SK-N-SH (cell line): ENCODE data around the gene LRRC58. TPM values are rescaled to one million over a fixed set of nuclear protein-coding genes. Genes with fewer than 3 reads are reported as not detected.

Source experiments
- CTCF ChIA-PET: fragments of 300-600, 350-600 bp; formaldehyde crosslinking; extraction: SDS; loops from one replicate; lab custom pipeline; 2021; lab: Yijun Ruan, JAX
- POLR2A ChIA-PET: fragments of 350-600 bp; sonication (Branson Sonifier 250); formaldehyde crosslinking; extraction: SDS; loops from one replicate; lab custom pipeline; 2020; ENCODE audit warnings: antibody characterized with exemption, inconsistent platforms; lab: Yijun Ruan, JAX
- DNase-seq: peaks from one replicate; pipeline ENCODE4 v3.0.0; 2012
- H2AFZ ChIP-seq: fragments of 200-600 bp; sonication (generic); 2 replicates; pipeline ENCODE4 v1.8.1; 2016; ENCODE audit warnings: antibody characterized with exemption, mild to moderate bottlenecking, low read depth
- H3F3A ChIP-seq: fragments of 200-600 bp; sonication (generic); replicated peaks from 2 replicates; pipeline ENCODE3; 2016; ENCODE audit warnings: antibody characterized with exemption, mild to moderate bottlenecking; ENCODE audit not compliant: insufficient read depth
- H3K27ac ChIP-seq, 2 experiments: fragments of 200-500 bp in 1 of 2; fragments of 200-600 bp in 1 of 2; sonication (Bioruptor generic) in 1 of 2; sonication (generic), shearing (Covaris generic) in 1 of 2; 2 replicates each; pipeline versions ENCODE4 v1.5.1 to v1.6.1; 2014 to 2016; ENCODE audit warnings: low read depth in 2 of 2, inconsistent platforms in 1 of 2, low read length in 1 of 2, mild to moderate bottlenecking in 1 of 2, mixed read lengths in 1 of 2
- H3K27me3 ChIP-seq: fragments of 200-600 bp; sonication (generic), shearing (Covaris generic); 2 replicates; pipeline ENCODE4 v1.6.1; 2016; ENCODE audit warnings: mixed run types; ENCODE audit not compliant: insufficient read depth
- H3K36me3 ChIP-seq, 2 experiments: fragments of 200-500 bp in 1 of 2; fragments of 200-600 bp in 1 of 2; sonication (Bioruptor generic) in 1 of 2; sonication (generic) in 1 of 2; replicated peaks in 1 of 2; 2 replicates each; pipeline versions ENCODE3 to v1.5.1; 2014 to 2016; ENCODE audit warnings: low read length in 1 of 2, mild to moderate bottlenecking in 1 of 2; ENCODE audit not compliant: insufficient read depth in 2 of 2, control insufficient read depth in 1 of 2
- H3K4me1 ChIP-seq, 2 experiments: fragments of 200-500 bp in 1 of 2; fragments of 200-600 bp in 1 of 2; sonication (Bioruptor generic) in 1 of 2; sonication (generic), shearing (Covaris generic) in 1 of 2; 2 replicates each; pipeline versions ENCODE4 v1.5.1 to v1.6.1; 2014 to 2016; ENCODE audit warnings: low read depth in 1 of 2, low read length in 1 of 2, mixed run types in 1 of 2; ENCODE audit not compliant: insufficient read depth in 2 of 2, control insufficient read depth in 1 of 2
- H3K4me2 ChIP-seq: fragments of 200-600 bp; sonication (generic), shearing (Covaris generic); 2 replicates; pipeline ENCODE4 v1.6.1; 2017; ENCODE audit warnings: mixed run types
- H3K4me3 ChIP-seq, 2 experiments: fragments of 200-500 bp in 1 of 2; fragments of 200-600 bp in 1 of 2; sonication (Bioruptor generic) in 1 of 2; sonication (generic), shearing (Covaris generic) in 1 of 2; 2 replicates each; pipeline versions ENCODE4 v1.5.1 to v1.8.1; 2014 to 2016; ENCODE audit warnings: low read depth in 2 of 2, inconsistent platforms in 1 of 2, low read length in 1 of 2, mild to moderate bottlenecking in 1 of 2, mixed read lengths in 1 of 2, moderate library complexity in 1 of 2
- H3K79me2 ChIP-seq: fragments of 200-600 bp; sonication (generic); 2 replicates; pipeline ENCODE4 v1.8.1; 2017; ENCODE audit warnings: mild to moderate bottlenecking; ENCODE audit not compliant: insufficient read depth
- H3K9ac ChIP-seq: fragments of 200-600 bp; sonication (generic); 2 replicates; pipeline ENCODE4 v1.6.1; 2017; ENCODE audit warnings: mixed run types
- H3K9me2 ChIP-seq: fragments of 200-600 bp; sonication (generic); 2 replicates; pipeline ENCODE4 v1.6.1; 2017; ENCODE audit warnings: mixed run types
- H3K9me3 ChIP-seq: fragments of 200-600 bp; sonication (generic); 2 replicates; pipeline ENCODE4 v1.6.1; 2017; ENCODE audit warnings: mixed run types, mild to moderate bottlenecking, moderate library complexity
- H4K20me1 ChIP-seq: fragments of 200-600 bp; sonication (generic); 2 replicates; pipeline ENCODE4 v1.6.1; 2017; ENCODE audit warnings: mild to moderate bottlenecking, mixed run types; ENCODE audit not compliant: insufficient read depth
- CHD2 ChIP-seq: fragments of 150-350 bp; IDR thresholded peaks from 2 replicates; pipeline ENCODE4 v1.6.1; 2018; ENCODE audit warnings: low read length; ENCODE audit not compliant: partially characterized antibody
- EP300 ChIP-seq, 2 experiments: IDR thresholded peaks; 2 replicates each; pipeline versions ENCODE4 v1.4.0 to v1.6.1; 2012; ENCODE audit warnings: borderline replicate concordance in 1 of 2, low read depth in 1 of 2, low read length in 1 of 2
- EZH2phosphoT487 ChIP-seq: fragments of 200-600 bp; sonication (generic); IDR thresholded peaks from 2 replicates; pipeline ENCODE4 v1.6.1; 2017; ENCODE audit warnings: low read depth, mixed run types, mild to moderate bottlenecking, antibody characterized with exemption, moderate library complexity, borderline replicate concordance
- FOXJ3 ChIP-seq: sonication (generic); formaldehyde crosslinking; IDR thresholded peaks from 2 replicates; pipeline ENCODE4 v1.5.1; 2020; ENCODE audit warnings: mild to moderate bottlenecking, missing genetic modification reagents
- FOXM1 ChIP-seq: IDR thresholded peaks from 2 replicates; pipeline ENCODE4 v1.4.0; 2012; ENCODE audit warnings: low read depth, mild to moderate bottlenecking
- MEF2A ChIP-seq: IDR thresholded peaks from 2 replicates; pipeline ENCODE4 v1.4.0; 2012; ENCODE audit warnings: low read depth, borderline replicate concordance
- MXI1 ChIP-seq: IDR thresholded peaks from 2 replicates; pipeline ENCODE4 v1.6.1; 2012; ENCODE audit warnings: mild to moderate bottlenecking, low read depth, low read length, improper control_type of control experiment
- NFIC ChIP-seq: IDR thresholded peaks from 2 replicates; pipeline ENCODE4 v1.4.0; 2012; ENCODE audit warnings: borderline replicate concordance
- RAD21 ChIP-seq: IDR thresholded peaks from 2 replicates; pipeline ENCODE4 v1.6.1; 2012; ENCODE audit warnings: mild to moderate bottlenecking, low read length
- RCOR1 ChIP-seq: fragments of 150-350 bp; IDR thresholded peaks from 2 replicates; pipeline ENCODE4 v1.6.1; 2017; ENCODE audit warnings: antibody characterized with exemption, low read length
- RXRA ChIP-seq: IDR thresholded peaks from 2 replicates; pipeline ENCODE4 v1.4.0; 2012; ENCODE audit warnings: low read depth, mild to moderate bottlenecking, borderline replicate concordance
- TEAD4 ChIP-seq: IDR thresholded peaks from 2 replicates; pipeline ENCODE4 v1.4.0; 2012; ENCODE audit warnings: mild to moderate bottlenecking, borderline replicate concordance; ENCODE audit not compliant: insufficient read depth
- YY1 ChIP-seq: IDR thresholded peaks from 2 replicates; pipeline ENCODE4 v1.4.0; 2012; ENCODE audit warnings: low read depth, mild to moderate bottlenecking
- WGBS: methylation state at CpG from one replicate; pipeline ENCODE4 v1.1.6; 2017; ENCODE audit warnings: low lambda C conversion rate; 5-methylcytosine and 5-hydroxymethylcytosine counted together
- polyA plus RNA-seq, 3 experiments: library from polyadenylated mRNA; depleted of rRNA; stranded (reverse); fragments of >200 nt; gene quantifications; 2 replicates each; pipeline ENCODE4 v1.2.3, GENCODE V29; 2012
- TF ChIP-seq, protein P1 (sequence below): fragments of 200-600 bp; sonication (generic); IDR thresholded peaks from 2 replicates; pipeline ENCODE4 v1.6.1; 2017; ENCODE audit warnings: antibody characterized with exemption, mild to moderate bottlenecking, moderate library complexity
- TF ChIP-seq, protein P2 (sequence below): IDR thresholded peaks from 2 replicates; pipeline ENCODE4 v1.4.0; 2012; ENCODE audit warnings: low read depth, borderline replicate concordance
- TF ChIP-seq, protein P3 (sequence below): fragments of 150-350 bp; IDR thresholded peaks from 2 replicates; pipeline ENCODE4 v1.6.1; 2016; ENCODE audit warnings: mild to moderate bottlenecking, low read depth, low read length
- TF ChIP-seq, protein P4 (sequence below): fragments of 150-350 bp; IDR thresholded peaks from 2 replicates; pipeline ENCODE4 v1.6.1; 2017; ENCODE audit warnings: antibody characterized with exemption, low read length, low read depth, borderline replicate concordance

LRRC58 gene
- polyA plus RNA-seq, 1 of the 3 experiments (the other 2 are of a cell fraction): 5.8 TPM

DNA sequence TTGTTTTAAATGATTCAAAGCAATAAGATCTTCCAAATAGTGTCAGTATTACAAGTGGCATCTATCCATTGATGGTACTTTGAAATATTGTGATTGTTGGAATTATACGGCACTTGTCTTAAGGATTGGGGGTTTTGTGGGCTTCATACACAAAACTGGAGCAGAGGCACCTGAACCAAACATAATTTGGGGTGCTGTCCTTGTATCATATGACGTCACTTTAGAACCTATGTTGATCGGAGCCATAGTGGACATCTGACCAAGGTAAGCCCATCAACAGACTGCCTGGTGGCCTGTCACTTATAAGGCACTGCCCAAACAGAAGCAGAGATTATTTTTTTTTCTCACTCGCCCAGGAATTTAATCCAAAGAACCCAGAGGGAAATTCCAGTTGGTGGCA is 2.9 kb upstream of the LRRC58 start (continued):
- TF ChIP-seq, protein P1, sequence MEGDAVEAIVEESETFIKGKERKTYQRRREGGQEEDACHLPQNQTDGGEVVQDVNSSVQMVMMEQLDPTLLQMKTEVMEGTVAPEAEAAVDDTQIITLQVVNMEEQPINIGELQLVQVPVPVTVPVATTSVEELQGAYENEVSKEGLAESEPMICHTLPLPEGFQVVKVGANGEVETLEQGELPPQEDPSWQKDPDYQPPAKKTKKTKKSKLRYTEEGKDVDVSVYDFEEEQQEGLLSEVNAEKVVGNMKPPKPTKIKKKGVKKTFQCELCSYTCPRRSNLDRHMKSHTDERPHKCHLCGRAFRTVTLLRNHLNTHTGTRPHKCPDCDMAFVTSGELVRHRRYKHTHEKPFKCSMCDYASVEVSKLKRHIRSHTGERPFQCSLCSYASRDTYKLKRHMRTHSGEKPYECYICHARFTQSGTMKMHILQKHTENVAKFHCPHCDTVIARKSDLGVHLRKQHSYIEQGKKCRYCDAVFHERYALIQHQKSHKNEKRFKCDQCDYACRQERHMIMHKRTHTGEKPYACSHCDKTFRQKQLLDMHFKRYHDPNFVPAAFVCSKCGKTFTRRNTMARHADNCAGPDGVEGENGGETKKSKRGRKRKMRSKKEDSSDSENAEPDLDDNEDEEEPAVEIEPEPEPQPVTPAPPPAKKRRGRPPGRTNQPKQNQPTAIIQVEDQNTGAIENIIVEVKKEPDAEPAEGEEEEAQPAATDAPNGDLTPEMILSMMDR: no peak
- TF ChIP-seq FOXM1: no peak
- no peak for TF ChIP-seq EZH2phosphoT487
- no peak for TF ChIP-seq CHD2
- no peak for TF ChIP-seq YY1
- no peak for TF ChIP-seq RAD21

DNA sequence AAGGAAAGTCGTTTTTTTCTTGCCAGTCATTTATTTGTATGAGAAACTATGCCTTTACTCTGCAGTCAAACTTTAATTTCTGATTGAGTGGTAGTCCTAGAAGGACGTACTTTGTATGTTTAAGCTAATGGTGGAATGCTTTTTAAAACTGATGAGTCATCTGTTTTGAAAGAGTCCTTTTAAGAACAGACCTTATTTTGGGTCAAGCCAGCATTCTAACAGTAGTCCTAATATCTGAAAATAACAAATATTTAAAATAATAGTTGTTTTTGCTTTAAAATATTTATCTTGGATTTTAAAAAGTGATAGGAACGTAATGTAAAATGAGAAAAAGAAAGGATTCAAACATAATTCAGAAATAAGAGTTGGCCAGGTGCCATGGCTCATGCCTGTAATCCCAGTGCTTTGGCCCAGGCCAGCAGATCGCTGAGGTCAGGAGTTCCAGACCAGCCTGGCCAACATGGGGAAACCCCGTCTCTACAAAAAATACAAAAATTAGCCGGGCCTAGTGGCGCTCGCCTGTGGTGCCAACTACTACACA is 1.3 kb upstream of the LRRC58 start:
- H2AFZ ChIP-seq: peak overlapping the region; percentile 99
- POLR2A ChIA-PET: interaction anchor here (2.2 to 3.4 kb wide), 2 partner anchors 66 to 255 kb away, joined by 11 to 28 read pairs; partner anchors contain the start of gene GSK3B

DNA sequence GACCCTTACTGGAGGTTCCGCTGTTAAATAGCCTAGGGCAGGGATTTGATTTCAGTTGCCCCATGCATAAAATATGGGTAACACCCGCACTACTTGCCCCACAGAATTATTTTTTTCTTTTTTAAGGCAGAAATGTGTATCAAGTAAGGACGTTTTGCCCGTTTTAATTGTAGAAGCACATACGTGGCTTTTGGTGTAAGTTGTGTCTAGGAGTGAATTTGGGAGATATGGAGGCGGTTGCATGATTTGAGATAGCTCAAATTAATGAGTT is 636 bp upstream of the LRRC58 start:
- H3K27ac ChIP-seq: peak overlapping the region; percentile 87 to 96
- peaks cover 13% of the 10 kb centered on the region for H3F3A ChIP-seq
- H4K20me1 ChIP-seq: peaks cover 19% of the 10 kb centered on the region
- H3K9ac ChIP-seq: peak overlapping the region; percentile 76
- H3K4me2 ChIP-seq: peak overlapping the region; percentile 92
- no peak for DNase-seq
- peak overlapping the region; percentile 99 for H2AFZ ChIP-seq
- no peaks in the 10 kb centered on the region for H3K9me3 ChIP-seq
- 3% methylated on average over 6 of the region's 6 CpGs for WGBS
- TF ChIP-seq, protein P2, sequence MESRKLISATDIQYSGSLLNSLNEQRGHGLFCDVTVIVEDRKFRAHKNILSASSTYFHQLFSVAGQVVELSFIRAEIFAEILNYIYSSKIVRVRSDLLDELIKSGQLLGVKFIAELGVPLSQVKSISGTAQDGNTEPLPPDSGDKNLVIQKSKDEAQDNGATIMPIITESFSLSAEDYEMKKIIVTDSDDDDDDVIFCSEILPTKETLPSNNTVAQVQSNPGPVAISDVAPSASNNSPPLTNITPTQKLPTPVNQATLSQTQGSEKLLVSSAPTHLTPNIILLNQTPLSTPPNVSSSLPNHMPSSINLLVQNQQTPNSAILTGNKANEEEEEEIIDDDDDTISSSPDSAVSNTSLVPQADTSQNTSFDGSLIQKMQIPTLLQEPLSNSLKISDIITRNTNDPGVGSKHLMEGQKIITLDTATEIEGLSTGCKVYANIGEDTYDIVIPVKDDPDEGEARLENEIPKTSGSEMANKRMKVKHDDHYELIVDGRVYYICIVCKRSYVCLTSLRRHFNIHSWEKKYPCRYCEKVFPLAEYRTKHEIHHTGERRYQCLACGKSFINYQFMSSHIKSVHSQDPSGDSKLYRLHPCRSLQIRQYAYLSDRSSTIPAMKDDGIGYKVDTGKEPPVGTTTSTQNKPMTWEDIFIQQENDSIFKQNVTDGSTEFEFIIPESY: no peak
- TF ChIP-seq FOXM1 (no peak), RAD21 (no peak), RCOR1 (no peak), RXRA (no peak), FOXJ3 (no peak), EP300 (IDR thresholded peaks at IDR 0.05; ENCODE audit: borderline replicate concordance in 1 of 2, low read depth in 1 of 2, low read length in 1 of 2) (no peak), MXI1 (no peak), YY1 (no peak), MEF2A (no peak), TEAD4 (no peak)
- TF ChIP-seq, protein P3, sequence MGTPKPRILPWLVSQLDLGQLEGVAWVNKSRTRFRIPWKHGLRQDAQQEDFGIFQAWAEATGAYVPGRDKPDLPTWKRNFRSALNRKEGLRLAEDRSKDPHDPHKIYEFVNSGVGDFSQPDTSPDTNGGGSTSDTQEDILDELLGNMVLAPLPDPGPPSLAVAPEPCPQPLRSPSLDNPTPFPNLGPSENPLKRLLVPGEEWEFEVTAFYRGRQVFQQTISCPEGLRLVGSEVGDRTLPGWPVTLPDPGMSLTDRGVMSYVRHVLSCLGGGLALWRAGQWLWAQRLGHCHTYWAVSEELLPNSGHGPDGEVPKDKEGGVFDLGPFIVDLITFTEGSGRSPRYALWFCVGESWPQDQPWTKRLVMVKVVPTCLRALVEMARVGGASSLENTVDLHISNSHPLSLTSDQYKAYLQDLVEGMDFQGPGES: no peak
- H3K79me2 ChIP-seq: peaks cover 41% of the 10 kb centered on the region
- no peaks in the 10 kb centered on the region for H3K27me3 ChIP-seq
- H3K36me3 ChIP-seq: peaks cover 0 to 9% of the 10 kb centered on the region in 2 experiments
- H3K4me3 ChIP-seq: peak overlapping the region; percentile 90 to 94
- ChIA-PET POLR2A (interaction anchor here (0.9 to 3.4 kb wide), 3 partner anchors 67 to 456 kb away, joined by 3 to 28 read pairs (median 11); partner anchors contain the start of gene GSK3B), CTCF (interaction anchor here (0.6 to 3.0 kb wide), 6 partner anchors 12 to 209 kb away, joined by 3 to 10 read pairs (median 4); no protein-coding TSS in a partner anchor)
- no peaks in the 10 kb centered on the region for H3K9me2 ChIP-seq
- peaks cover 6 to 12% of the 10 kb centered on the region in 2 experiments; a peak in 3 of 4 replicates for H3K4me1 ChIP-seq

More for the DNA sequence above, 1.3 kb upstream of the LRRC58 start:
- H3F3A ChIP-seq: peaks cover 13% of the 10 kb centered on the region
- peak overlapping the region; percentile 92 for H3K4me2 ChIP-seq
- CTCF ChIA-PET: interaction anchor here (0.6 to 3.0 kb wide), 4 partner anchors 12 to 163 kb away, joined by 3 to 9 read pairs (median 4); no protein-coding TSS in a partner anchor
- H3K4me1 ChIP-seq: peaks cover 6 to 12% of the 10 kb centered on the region in 2 experiments; a peak in 3 of 4 replicates
- peaks cover 34% of the 10 kb centered on the region for H3K79me2 ChIP-seq
- no peaks in the 10 kb centered on the region for H3K9me2 ChIP-seq
- no peaks in the 10 kb centered on the region for H3K27me3 ChIP-seq
- DNase-seq: no peak
- peak overlapping the region; percentile 87 to 96 for H3K27ac ChIP-seq
- H3K4me3 ChIP-seq: peak overlapping the region; percentile 90 to 94; a peak in 2 of 4 replicates
- peaks cover 13% of the 10 kb centered on the region for H4K20me1 ChIP-seq
- TF ChIP-seq, protein P4, sequence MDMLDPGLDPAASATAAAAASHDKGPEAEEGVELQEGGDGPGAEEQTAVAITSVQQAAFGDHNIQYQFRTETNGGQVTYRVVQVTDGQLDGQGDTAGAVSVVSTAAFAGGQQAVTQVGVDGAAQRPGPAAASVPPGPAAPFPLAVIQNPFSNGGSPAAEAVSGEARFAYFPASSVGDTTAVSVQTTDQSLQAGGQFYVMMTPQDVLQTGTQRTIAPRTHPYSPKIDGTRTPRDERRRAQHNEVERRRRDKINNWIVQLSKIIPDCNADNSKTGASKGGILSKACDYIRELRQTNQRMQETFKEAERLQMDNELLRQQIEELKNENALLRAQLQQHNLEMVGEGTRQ: no peak
- TF ChIP-seq NFIC: peak; percentile 63
- 47% methylated on average over 8 of the region's 8 CpGs for WGBS
- H3K9ac ChIP-seq: peak overlapping the region; percentile 76; the same call in 1 of the 2 replicates
- H3K36me3 ChIP-seq: peaks cover 0 to 6% of the 10 kb centered on the region in 2 experiments
- no peaks in the 10 kb centered on the region for H3K9me3 ChIP-seq
